ENCODE results near the gene RBPMS2. TPM values are rescaled to one million over a fixed set of nuclear protein-coding genes. Genes with fewer than 3 reads are reported as not detected.

RBPMS2 gene
- total and polyA plus RNA-seq, 2 of the 4 experiments (the other 2 are of a cell fraction), result 2.8 TPM; not detected in 1

DNA sequence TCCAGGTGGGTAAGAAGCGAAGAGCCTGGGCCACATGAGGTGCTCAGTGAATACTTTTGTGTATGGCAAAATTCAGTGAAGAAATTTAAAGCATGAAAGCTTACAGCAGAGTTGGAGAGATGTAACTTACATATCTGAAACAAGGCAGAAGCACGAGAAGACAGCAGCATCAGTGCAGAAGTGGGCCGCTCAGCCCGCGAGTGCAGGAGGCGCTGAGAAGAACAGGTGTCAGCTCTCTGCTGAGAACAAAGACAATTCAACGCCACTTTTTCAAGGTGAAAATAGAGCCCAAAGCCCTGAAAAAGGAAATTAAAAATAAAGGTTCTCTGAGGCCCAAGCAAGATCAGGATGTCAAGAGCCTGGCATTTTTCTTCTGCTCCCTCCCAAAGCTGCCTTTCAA is 58.3 kb downstream of the RBPMS2 start:
- in situ Hi-C loops (cut with MboI; ENCODE audit: low sequenced_read_pairs) (no loop called here), dilution Hi-C loops (cut with HindIII; ENCODE audit: low sequenced_read_pairs, unreplicated experiment) (no loop called here), intact Hi-C loops (cut with micrococcal nuclease) (no loop called here)
- no peak overlapping the region for H2BK20ac ChIP-seq (ENCODE audit: low read depth, low read length)
- H3K9me1 ChIP-seq (ENCODE audit: insufficient read depth, low read length), result no peaks in the 10 kb centered on the region
- no peaks in the 10 kb centered on the region for H3K9me3 ChIP-seq (ENCODE audit: control insufficient read depth, insufficient read depth, low read length)
- H3K79me1 ChIP-seq (ENCODE audit: low read depth in 1 of 2, low read length in 2 of 2), result no peaks in the 10 kb centered on the region
- H3K14ac ChIP-seq (replicated peaks; ENCODE audit: low read depth, low read length), result no peak overlapping the region
- H2BK120ac ChIP-seq (ENCODE audit: low read depth, low read length), result no peak overlapping the region
- DNase-seq (no peak), ATAC-seq (ENCODE audit: low read depth) (no peak)
- no peak overlapping the region for H2BK5ac ChIP-seq (ENCODE audit: low read depth, low read length, poor library complexity, severe bottlenecking)
- no peak overlapping the region for H2AFZ ChIP-seq (replicated peaks; ENCODE audit: low read length, poor library complexity)
- H3K23ac ChIP-seq (ENCODE audit: low read depth, low read length), result no peak overlapping the region
- no TSS peak for BruUV-seq (replicated peaks)
- no peaks in the 10 kb centered on the region for H4K20me1 ChIP-seq (ENCODE audit: insufficient read depth, low read length)
- no peak overlapping the region for H4K8ac ChIP-seq (ENCODE audit: low read depth in 2 of 2, low read length in 2 of 2)
- H3K4me2 ChIP-seq (ENCODE audit: low read depth, low read length), result no peak overlapping the region
- no peak overlapping the region for H2AK9ac ChIP-seq (replicated peaks; ENCODE audit: low read depth, low read length, poor library complexity)
- TF ChIP-seq NFE2L2 (IDR thresholded peaks at IDR 0.05; ENCODE audit: low read depth, low read length) (no peak), FOS (IDR thresholded peaks at IDR 0.05; ENCODE audit: low read depth, low read length) (no peak), CEBPB (IDR thresholded peaks at IDR 0.05; ENCODE audit: low read depth, low read length) (no peak), BHLHE40 (IDR thresholded peaks at IDR 0.05; ENCODE audit: low read depth, low read length) (no peak), POLR2A (IDR thresholded peaks at IDR 0.05; ENCODE audit: low read depth, low read length) (no peak), MXI1 (IDR thresholded peaks at IDR 0.05; ENCODE audit: borderline replicate concordance, low read depth, low read length) (no peak), RCOR1 (IDR thresholded peaks at IDR 0.05; ENCODE audit: insufficient replicate concordance, low read length) (no peak), SMC3 (IDR thresholded peaks at IDR 0.05; ENCODE audit: low read depth, low read length) (no peak), MAFK (IDR thresholded peaks at IDR 0.05; ENCODE audit: low read depth, low read length) (no peak), RFX5 (IDR thresholded peaks at IDR 0.05; ENCODE audit: low read depth, low read length) (no peak), MAZ (IDR thresholded peaks at IDR 0.05; ENCODE audit: borderline replicate concordance, low read depth, low read length) (no peak), CHD1 (IDR thresholded peaks at IDR 0.05; ENCODE audit: low read depth, low read length) (no peak), RAD21 (IDR thresholded peaks at IDR 0.05; ENCODE audit: low read length) (no peak)
- TF ChIP-seq, protein P1, sequence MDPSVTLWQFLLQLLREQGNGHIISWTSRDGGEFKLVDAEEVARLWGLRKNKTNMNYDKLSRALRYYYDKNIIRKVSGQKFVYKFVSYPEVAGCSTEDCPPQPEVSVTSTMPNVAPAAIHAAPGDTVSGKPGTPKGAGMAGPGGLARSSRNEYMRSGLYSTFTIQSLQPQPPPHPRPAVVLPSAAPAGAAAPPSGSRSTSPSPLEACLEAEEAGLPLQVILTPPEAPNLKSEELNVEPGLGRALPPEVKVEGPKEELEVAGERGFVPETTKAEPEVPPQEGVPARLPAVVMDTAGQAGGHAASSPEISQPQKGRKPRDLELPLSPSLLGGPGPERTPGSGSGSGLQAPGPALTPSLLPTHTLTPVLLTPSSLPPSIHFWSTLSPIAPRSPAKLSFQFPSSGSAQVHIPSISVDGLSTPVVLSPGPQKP (IDR thresholded peaks at IDR 0.05; ENCODE audit: borderline replicate concordance, low read depth, low read length), result no peak
- TF ChIP-seq, protein P2, sequence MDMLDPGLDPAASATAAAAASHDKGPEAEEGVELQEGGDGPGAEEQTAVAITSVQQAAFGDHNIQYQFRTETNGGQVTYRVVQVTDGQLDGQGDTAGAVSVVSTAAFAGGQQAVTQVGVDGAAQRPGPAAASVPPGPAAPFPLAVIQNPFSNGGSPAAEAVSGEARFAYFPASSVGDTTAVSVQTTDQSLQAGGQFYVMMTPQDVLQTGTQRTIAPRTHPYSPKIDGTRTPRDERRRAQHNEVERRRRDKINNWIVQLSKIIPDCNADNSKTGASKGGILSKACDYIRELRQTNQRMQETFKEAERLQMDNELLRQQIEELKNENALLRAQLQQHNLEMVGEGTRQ (IDR thresholded peaks at IDR 0.05; ENCODE audit: low read depth, low read length), result no peak
- TF ChIP-seq, protein P3, sequence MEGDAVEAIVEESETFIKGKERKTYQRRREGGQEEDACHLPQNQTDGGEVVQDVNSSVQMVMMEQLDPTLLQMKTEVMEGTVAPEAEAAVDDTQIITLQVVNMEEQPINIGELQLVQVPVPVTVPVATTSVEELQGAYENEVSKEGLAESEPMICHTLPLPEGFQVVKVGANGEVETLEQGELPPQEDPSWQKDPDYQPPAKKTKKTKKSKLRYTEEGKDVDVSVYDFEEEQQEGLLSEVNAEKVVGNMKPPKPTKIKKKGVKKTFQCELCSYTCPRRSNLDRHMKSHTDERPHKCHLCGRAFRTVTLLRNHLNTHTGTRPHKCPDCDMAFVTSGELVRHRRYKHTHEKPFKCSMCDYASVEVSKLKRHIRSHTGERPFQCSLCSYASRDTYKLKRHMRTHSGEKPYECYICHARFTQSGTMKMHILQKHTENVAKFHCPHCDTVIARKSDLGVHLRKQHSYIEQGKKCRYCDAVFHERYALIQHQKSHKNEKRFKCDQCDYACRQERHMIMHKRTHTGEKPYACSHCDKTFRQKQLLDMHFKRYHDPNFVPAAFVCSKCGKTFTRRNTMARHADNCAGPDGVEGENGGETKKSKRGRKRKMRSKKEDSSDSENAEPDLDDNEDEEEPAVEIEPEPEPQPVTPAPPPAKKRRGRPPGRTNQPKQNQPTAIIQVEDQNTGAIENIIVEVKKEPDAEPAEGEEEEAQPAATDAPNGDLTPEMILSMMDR (conservative IDR thresholded peaks at IDR 0.05; ENCODE audit: low read depth, low read length), result no peak
- no peak overlapping the region for H2BK15ac ChIP-seq (ENCODE audit: low read depth, low read length)
- no peak overlapping the region for H3K18ac ChIP-seq (ENCODE audit: low read depth, low read length)
- H4K5ac ChIP-seq (ENCODE audit: low read depth, low read length), result no peak overlapping the region
- no peak overlapping the region for H3K27ac ChIP-seq (ENCODE audit: insufficient read depth, low read length)
- whole genome bisulfite sequencing, 2 experiments (ENCODE audit: extremely low coverage in 2 of 2, insufficient read length in 1 of 2), result 96% methylated on average over 5 of the region's 7 CpGs; no CpG with 5 or more reads in 1 of the 2 experiments
- ChIA-PET POLR2A (ENCODE audit: unreplicated experiment) (no interaction called here), CTCF (no interaction called here)
- no peaks in the 10 kb centered on the region for H3K27me3 ChIP-seq (ENCODE audit: control insufficient read depth, insufficient read depth, low read length)
- H3K4ac ChIP-seq (ENCODE audit: low read depth, low read length), result no peak overlapping the region
- H3K36me3 ChIP-seq (ENCODE audit: control insufficient read depth, insufficient read depth, low read length), result no peaks in the 10 kb centered on the region
- no peak overlapping the region for H3K56ac ChIP-seq (ENCODE audit: extremely low read depth, insufficient read depth, low read length)
- no peak overlapping the region for H4K91ac ChIP-seq (ENCODE audit: insufficient read depth, low read depth, low read length)
- no peaks in the 10 kb centered on the region for H3K4me1 ChIP-seq (ENCODE audit: control insufficient read depth, insufficient read depth, low read length)
- no peak overlapping the region for H2AK5ac ChIP-seq (ENCODE audit: low read depth, low read length)
- no peak overlapping the region for H3K4me3 ChIP-seq (ENCODE audit: insufficient read depth, low read depth, low read length)
- H3K9ac ChIP-seq (ENCODE audit: low read depth, low read length), result no peak overlapping the region

Data from IMR-90 (cell line).